Heart left ventricle (tissue), 16 donors: Measurements from ENCODE around the gene SLC9B1. TPM values are rescaled to one million over a fixed set of nuclear protein-coding genes. Genes with fewer than 3 reads are reported as not detected.
"Not testable (repeated sequence)": the region's sequence is repeated elsewhere in the genome, so short reads cannot be mapped to it uniquely, and the experiment has no call there.

Experiments used
- ATAC-seq, 4 donors: fragments of 200-7000 bp; cut with Tn5 transposase; one replicate each; pipeline ENCODE4 v1.9.1; 2020 to 2022; ENCODE audit warnings: moderate library complexity in 4 of 4, mild to moderate bottlenecking in 3 of 4, moderate number of reproducible peaks in 1 of 4
- DNase-seq, 5 donors: peaks; one replicate each; pipeline ENCODE4 v3.0.0-alpha.2; 2020
- H3K27ac ChIP-seq, 12 donors: fragments of 200-600 bp; sonication (generic) in 4 of 12; one replicate each; pipeline versions ENCODE4 v1.5.0 to v1.8.0; 2016 to 2022; ENCODE audit warnings: mild to moderate bottlenecking in 2 of 12
- H3K27me3 ChIP-seq, 9 donors: fragments of 200-600 bp; sonication (generic) in 2 of 9; one replicate each; pipeline versions ENCODE4 v1.5.1 to v1.8.0; 2016 to 2022; ENCODE audit warnings: mild to moderate bottlenecking in 3 of 9
- H3K36me3 ChIP-seq, 9 donors: fragments of 200-600 bp; sonication (generic) in 2 of 9; one replicate each; pipeline versions ENCODE4 v1.5.0 to v1.8.0; 2018 to 2022; ENCODE audit warnings: mild to moderate bottlenecking in 2 of 9
- H3K4me1 ChIP-seq, 12 donors: fragments of 200-600 bp; sonication (generic) in 4 of 12; one replicate each; pipeline versions ENCODE4 v1.5.0 to v1.8.0; 2016 to 2022; ENCODE audit warnings: mild to moderate bottlenecking in 3 of 12
- H3K4me3 ChIP-seq, 12 donors: fragments of 200-600 bp; sonication (generic) in 4 of 12; one replicate each; pipeline versions ENCODE4 v1.5.0 to v1.8.0; 2017 to 2022; ENCODE audit warnings: mild to moderate bottlenecking in 9 of 12, moderate library complexity in 4 of 12
- H3K9me3 ChIP-seq, 12 donors: fragments of 200-600 bp; sonication (generic) in 4 of 12; one replicate each; pipeline versions ENCODE4 v1.5.0 to v1.8.0; 2016 to 2022; ENCODE audit warnings: mild to moderate bottlenecking in 1 of 12
- CTCF ChIP-seq, 12 donors: fragments of 200-600 bp; sonication (generic) in 4 of 12; IDR thresholded peaks; one replicate each; pipeline versions ENCODE4 v1.5.0 to v1.8.0; 2018 to 2022; ENCODE audit warnings: antibody characterized with exemption in 12 of 12, mild to moderate bottlenecking in 5 of 12
- POLR2A ChIP-seq, 2 donors: fragments of 450-650 bp; IDR thresholded peaks; one replicate each; pipeline ENCODE4 v1.6.1; 2017; ENCODE audit warnings: antibody characterized with exemption in 2 of 2, mild to moderate bottlenecking in 2 of 2, moderate library complexity in 2 of 2
- WGBS, 4 donors: extraction: QIAGEN DNeasy Blood & Tissue Kit in 2 of 4; methylation state at CpG; one replicate each; pipeline versions ENCODE4 v1.1.5 to v1.1.7; 2013 to 2018; 5-methylcytosine and 5-hydroxymethylcytosine counted together
- intact Hi-C, 10 donors: fragments of 100-400 bp; cut with DNase I; formaldehyde crosslinking; loops; one replicate each; pipeline versions ENCODE4 v1.11.1 to v1.14.2; 2022
- polyA plus RNA-seq, 2 donors: library from polyadenylated mRNA; stranded (reverse); fragments of 200-250 nt; gene quantifications; one replicate each; pipeline ENCODE4 v1.2.3, GENCODE V29; 2013
- total RNA-seq, 9 donors: library from RNA; depleted of rRNA in 2 of 9; stranded (reverse); fragments of >200 nt in 2 of 9; fragmentation: NEBNext Ultra II Directional in 3 of 9; extraction: Animal tissue kit (Norgen Biotek cat#: 25700) in 3 of 9; gene quantifications; one replicate each; pipeline versions ENCODE4 v1.1.0 to v1.2.4, GENCODE V29; 2016 to 2023
- donor health status: ischemic (EF 13 %, LVEDD 7.1; RV severe dilation, severe dysfunction).
- donor health status: healthy with polysubstance abuse.
- donor health status: DM: no; HTN: yes; CAD: no.
- donor health status: DM: no; HTN: no; CAD: no.
- donor health status: ischemic (EF 25% LVEDD 6.9; RV normal size, moderate dysfunction).
- donor health status: ischemic (EF 25% LVEDD 5.7; RV mildly dilated, moderate dysfunction).
- donor health status: healthy.
- donor health status: DM: yes; HTN: yes; CAD: no.
- donor health status: ischemic (EF 35%, LVEDD 5.7; RV mildly dilated, moderate dysfunction).
- donor health status: nonischemic (EF 11% LVEDD 7.7; RV severe dilation, severe dysfunction).
- donor health status: DM: yes; HTN: yes; CAD: no.
- donor health status: PGD.
- donor health status: ischemic (EF 29% LVEDD 5.4; RV normal size, mild dysfunction).
- donor health status: nonischemic (EF 23%, LVEDD 6.1; RV moderate dilation, normal function).

The SLC9B1 gene
- total and polyA plus RNA-seq, 11 donors: 0.07 to 1.8 (median 0.56) TPM; not detected in 3

DNA sequence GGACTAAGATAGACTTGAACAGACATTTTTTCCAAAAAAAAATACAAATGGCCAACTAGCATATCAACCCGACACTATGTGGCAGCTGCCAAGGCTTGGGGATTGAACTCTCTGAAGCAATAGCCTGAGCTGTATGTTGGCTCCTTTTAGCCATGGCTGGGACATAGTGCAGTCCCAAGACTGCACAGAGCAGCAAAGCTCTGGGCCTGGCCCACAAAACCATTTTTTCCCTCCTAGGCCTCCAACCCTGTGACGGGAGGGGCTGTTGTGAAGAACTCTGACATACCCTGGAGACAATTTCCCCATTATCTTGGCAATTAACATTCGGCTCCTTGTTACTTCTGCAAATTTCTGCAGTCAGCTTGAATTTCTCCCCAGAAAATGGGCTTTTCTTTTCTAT is 100.6 kb downstream of the SLC9B1 start:
- no peak for DNase-seq

DNA sequence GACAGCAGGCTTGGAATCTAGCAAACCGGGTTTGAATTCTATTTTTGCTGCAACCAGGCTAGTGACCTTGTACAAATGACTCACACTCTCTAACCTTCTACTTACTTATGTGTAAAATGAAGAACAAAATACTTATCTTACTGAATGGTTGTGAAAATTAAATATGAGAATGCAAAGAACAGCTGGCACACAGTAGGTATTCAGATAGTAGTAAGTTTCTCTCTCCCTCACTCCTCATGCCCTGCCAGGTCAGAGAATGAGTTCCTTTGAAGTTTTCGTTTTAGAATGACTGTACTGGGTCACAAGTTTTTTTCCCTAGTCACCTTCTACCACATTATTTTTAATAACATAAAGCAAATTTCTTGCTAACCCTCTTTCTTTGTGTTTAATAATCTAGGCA is 117.7 kb downstream of the SLC9B1 start:
- no peak overlapping the region for H3K4me3 ChIP-seq
- no peaks in the 10 kb centered on the region for H3K9me3 ChIP-seq
- intact Hi-C loops: no loop called here
- no peaks in the 10 kb centered on the region for H3K27me3 ChIP-seq
- DNase-seq (no peak), ATAC-seq (no peak)
- no peak for TF ChIP-seq CTCF (IDR thresholded peaks at IDR 0.05)
- TF ChIP-seq POLR2A (IDR thresholded peaks at IDR 0.05): no peak
- H3K36me3 ChIP-seq: no peaks in the 10 kb centered on the region
- H3K4me1 ChIP-seq: no peaks in the 10 kb centered on the region
- H3K27ac ChIP-seq: no peak overlapping the region
- 54 to 62% (median 59%) methylated on average over 2 of the region's 2 CpGs for WGBS, 4 donors

More for the DNA sequence above, 100.6 kb downstream of the SLC9B1 start:
- Histone ChIP-seq H3K9me3 (peaks cover 0 to 30% (median 7%) of the 10 kb centered on the region in 12 donors), H3K27me3 (no peaks in the 10 kb centered on the region), H3K27ac (no peak overlapping the region), H3K4me1 (no peaks in the 10 kb centered on the region), H3K36me3 (no peaks in the 10 kb centered on the region), H3K4me3 (no peak overlapping the region)
- 81 to 94% (median 91%) methylated on average over 3 of the region's 3 CpGs for WGBS, 4 donors
- intact Hi-C loops: no loop called here
- TF ChIP-seq CTCF (IDR thresholded peaks at IDR 0.05): no peak
- no peak for TF ChIP-seq POLR2A (IDR thresholded peaks at IDR 0.05)
- ATAC-seq: no peak

DNA sequence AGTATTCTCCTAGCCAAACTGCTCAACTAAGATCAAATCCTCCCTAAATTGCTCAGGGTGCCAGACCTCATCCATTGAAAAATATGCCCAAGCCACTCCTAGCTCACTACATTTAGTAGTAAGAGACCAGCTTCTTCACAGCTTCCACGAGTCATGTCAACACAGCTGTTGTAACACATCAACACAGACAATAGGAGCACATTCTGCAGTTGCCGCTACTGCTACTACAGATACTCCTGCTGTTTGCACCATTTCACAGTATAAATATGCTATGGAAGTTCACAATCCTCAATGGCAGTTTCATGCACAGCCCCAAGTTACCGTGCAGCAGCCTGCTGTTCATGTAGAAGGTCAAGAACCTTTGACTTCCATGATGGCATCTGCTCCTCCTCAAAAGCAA is 121.9 kb downstream of the SLC9B1 start:
- ATAC-seq, H3K27ac ChIP-seq, H3K4me1 ChIP-seq, H3K36me3 ChIP-seq, H3K9me3 ChIP-seq, DNase-seq, H3K27me3 ChIP-seq, intact Hi-C loops, H3K4me3 ChIP-seq: not testable (repeated sequence)
- 68 to 90% (median 82%) methylated on average over 3 of the region's 3 CpGs for WGBS, 4 donors

- intact Hi-C loops, H3K27me3 ChIP-seq, H3K4me3 ChIP-seq, H3K4me1 ChIP-seq, ATAC-seq, H3K27ac ChIP-seq, DNase-seq, H3K9me3 ChIP-seq, H3K36me3 ChIP-seq: not testable (repeated sequence)
- WGBS, 4 donors: 90 to 97% (median 95%) methylated on average over 5 of the region's 5 CpGs
Observed at GRCh38 chr4:102896547-102896946, 123.0 kb downstream of the SLC9B1 start.

DNA sequence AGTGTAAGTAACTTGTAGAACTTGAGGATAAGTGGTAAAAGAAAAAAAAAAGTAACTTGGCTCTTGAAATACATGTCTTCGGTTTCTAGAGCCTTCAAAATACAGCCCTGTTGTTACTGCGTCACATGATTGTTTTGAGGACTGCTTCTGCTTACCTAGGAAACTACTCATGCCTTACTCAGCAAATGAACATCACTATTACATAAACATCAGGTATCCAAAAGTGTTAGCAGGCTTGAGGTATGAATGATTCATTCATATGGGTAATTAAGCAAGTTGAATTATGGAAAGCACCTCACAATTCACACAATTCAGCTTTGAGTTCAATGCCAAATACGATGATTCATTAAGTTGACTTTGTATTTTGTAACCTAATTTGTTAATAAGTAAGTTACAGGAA is 129.6 kb downstream of the SLC9B1 start:
- 88 to 95% (median 93%) methylated on average over 3 of the region's 3 CpGs for WGBS, 4 donors
- H3K4me1 ChIP-seq, H3K4me3 ChIP-seq, H3K9me3 ChIP-seq, DNase-seq, intact Hi-C loops, ATAC-seq, H3K27ac ChIP-seq, H3K27me3 ChIP-seq: not testable (repeated sequence)
- peaks cover 0 to 19% (median 0%) of the 10 kb centered on the region in 9 donors for H3K36me3 ChIP-seq

DNA sequence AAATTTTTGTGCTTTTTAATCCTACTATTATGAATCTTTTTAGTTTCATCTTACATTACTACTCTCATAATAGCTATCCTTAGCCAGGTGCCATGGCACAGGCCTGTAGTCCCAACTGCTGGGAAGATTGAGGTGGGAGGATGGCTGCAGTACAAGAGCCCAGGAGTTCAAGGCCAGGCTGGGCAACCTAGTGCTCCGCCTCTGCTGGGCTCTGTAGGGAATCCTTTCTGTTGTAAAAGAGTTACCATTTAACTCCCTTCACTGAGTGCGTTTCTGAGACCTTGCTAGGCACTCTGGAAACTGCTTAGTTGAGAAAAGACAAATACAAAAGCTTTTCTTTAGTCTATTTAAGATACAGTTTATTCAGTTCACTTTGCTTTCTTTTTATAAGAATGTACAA is 130.9 kb downstream of the SLC9B1 start:
- H3K4me3 ChIP-seq, ATAC-seq, H3K9me3 ChIP-seq, H3K4me1 ChIP-seq, H3K27me3 ChIP-seq, DNase-seq, intact Hi-C loops, H3K27ac ChIP-seq: not testable (repeated sequence)
- peaks cover 0 to 19% (median 0%) of the 10 kb centered on the region in 9 donors for H3K36me3 ChIP-seq
- 93 to 97% (median 96%) methylated on average over 2 of the region's 2 CpGs for WGBS, 4 donors
